HepG2 (cell line): ENCODE measurements around the gene PHRF1. TPM values are rescaled to one million over a fixed set of nuclear protein-coding genes. Genes with fewer than 3 reads are reported as not detected.

Source experiments
- CHD4 ChIP-seq: fragments of 200-600 bp; sonication (generic); IDR thresholded peaks from 2 replicates; pipeline ENCODE4 v1.7.0; 2017; ENCODE audit warnings: mild to moderate bottlenecking, low read length, borderline replicate concordance
- DNMT3B ChIP-seq: conservative IDR thresholded peaks from 2 replicates; pipeline ENCODE4 v1.6.1; 2016; ENCODE audit warnings: missing biosample characterization, control low read depth
- FOXA1 ChIP-seq, 2 experiments: fragments of 450-650 bp in 1 of 2; sonication (generic) in 1 of 2; formaldehyde crosslinking in 1 of 2; IDR thresholded peaks; 2 replicates each; pipeline versions ENCODE4 v1.4.0 to v1.6.1; 2016 to 2020; ENCODE audit warnings: missing genetic modification reagents in 1 of 2
- HDAC6 ChIP-seq: fragments of 200-600 bp; sonication (generic); IDR thresholded peaks from 2 replicates; pipeline ENCODE4 v1.7.0; 2017; ENCODE audit warnings: mild to moderate bottlenecking, antibody characterized with exemption, low read length, low read depth
- POGZ ChIP-seq: sonication (generic); formaldehyde crosslinking; IDR thresholded peaks from 2 replicates; pipeline ENCODE4 v1.4.0; 2020; ENCODE audit warnings: mild to moderate bottlenecking, missing genetic modification reagents
- POLR2AphosphoS5 ChIP-seq: IDR thresholded peaks from 2 replicates; pipeline ENCODE4 v1.6.1; 2012; ENCODE audit warnings: low read depth, low read length
- SMC3 ChIP-seq: IDR thresholded peaks from 2 replicates; pipeline ENCODE4 v1.6.1; 2011; ENCODE audit warnings: low read length, improper control_type of control experiment
- ZFP62 ChIP-seq: sonication (generic); formaldehyde crosslinking; IDR thresholded peaks from 2 replicates; pipeline ENCODE4 v1.4.0; 2020; ENCODE audit warnings: missing genetic modification reagents
- ZNF318 ChIP-seq: sonication (generic); formaldehyde crosslinking; IDR thresholded peaks from 2 replicates; pipeline ENCODE4 v1.4.0; 2020; ENCODE audit warnings: mild to moderate bottlenecking, missing genetic modification reagents
- ZNF567 ChIP-seq: sonication (generic); formaldehyde crosslinking; IDR thresholded peaks from 2 replicates; pipeline ENCODE4 v1.8.1; 2023; ENCODE audit warnings: mild to moderate bottlenecking, missing genetic modification reagents, borderline replicate concordance
- ZNF589 ChIP-seq: sonication (generic); formaldehyde crosslinking; conservative IDR thresholded peaks from 2 replicates; pipeline ENCODE4 v1.8.0; 2022; ENCODE audit warnings: mild to moderate bottlenecking, moderate library complexity, missing genetic modification reagents
- ZNF781 ChIP-seq: sonication (generic); formaldehyde crosslinking; IDR thresholded peaks from 2 replicates; pipeline ENCODE4 v1.5.1; 2020; ENCODE audit warnings: borderline replicate concordance, mild to moderate bottlenecking, missing genetic modification reagents; ENCODE audit errors: not compliant biosample characterization
- ZNF83 ChIP-seq: sonication (generic); formaldehyde crosslinking; IDR thresholded peaks from 2 replicates; pipeline ENCODE4 v1.4.0; 2020; ENCODE audit warnings: missing genetic modification reagents, mild to moderate bottlenecking, borderline replicate concordance
- polyA plus RNA-seq, 8 experiments: library from polyadenylated mRNA; depleted of rRNA in 3 of 8; stranded (reverse) in 7 of 8; unstranded in 1 of 8; fragments of >200 nt; fragmentation: Illumina TruSeq in 4 of 8; extraction: Trizol in 4 of 8; gene quantifications; 2 replicates each; pipeline versions ENCODE4 v1.2.1 to v1.2.3, GENCODE V29; 2011 to 2016; ENCODE audit warnings: low read depth in 4 of 8, missing spikeins in 1 of 8, mixed read lengths in 1 of 8; ENCODE audit not compliant: insufficient read depth in 1 of 8
- total RNA-seq, 5 experiments: library from RNA; depleted of rRNA; stranded (reverse); fragments of >200 nt; fragmentation: Illumina TruSeq; extraction: Trizol; gene quantifications; 2 replicates each; pipeline ENCODE4 v1.2.3, GENCODE V29; 2016; ENCODE audit warnings: low read depth in 1 of 5
- TF ChIP-seq, protein P1 (sequence below): sonication (generic); formaldehyde crosslinking; IDR thresholded peaks from 2 replicates; pipeline ENCODE4 v1.4.0; 2020; ENCODE audit warnings: mild to moderate bottlenecking, low read depth, missing genetic modification reagents

The PHRF1 gene
- total and polyA plus RNA-seq, 2 of the 13 experiments (the other 11 are each of a cell fraction or from before 2014, with no cell fraction given) = 8.2 to 16.7 TPM

DNA sequence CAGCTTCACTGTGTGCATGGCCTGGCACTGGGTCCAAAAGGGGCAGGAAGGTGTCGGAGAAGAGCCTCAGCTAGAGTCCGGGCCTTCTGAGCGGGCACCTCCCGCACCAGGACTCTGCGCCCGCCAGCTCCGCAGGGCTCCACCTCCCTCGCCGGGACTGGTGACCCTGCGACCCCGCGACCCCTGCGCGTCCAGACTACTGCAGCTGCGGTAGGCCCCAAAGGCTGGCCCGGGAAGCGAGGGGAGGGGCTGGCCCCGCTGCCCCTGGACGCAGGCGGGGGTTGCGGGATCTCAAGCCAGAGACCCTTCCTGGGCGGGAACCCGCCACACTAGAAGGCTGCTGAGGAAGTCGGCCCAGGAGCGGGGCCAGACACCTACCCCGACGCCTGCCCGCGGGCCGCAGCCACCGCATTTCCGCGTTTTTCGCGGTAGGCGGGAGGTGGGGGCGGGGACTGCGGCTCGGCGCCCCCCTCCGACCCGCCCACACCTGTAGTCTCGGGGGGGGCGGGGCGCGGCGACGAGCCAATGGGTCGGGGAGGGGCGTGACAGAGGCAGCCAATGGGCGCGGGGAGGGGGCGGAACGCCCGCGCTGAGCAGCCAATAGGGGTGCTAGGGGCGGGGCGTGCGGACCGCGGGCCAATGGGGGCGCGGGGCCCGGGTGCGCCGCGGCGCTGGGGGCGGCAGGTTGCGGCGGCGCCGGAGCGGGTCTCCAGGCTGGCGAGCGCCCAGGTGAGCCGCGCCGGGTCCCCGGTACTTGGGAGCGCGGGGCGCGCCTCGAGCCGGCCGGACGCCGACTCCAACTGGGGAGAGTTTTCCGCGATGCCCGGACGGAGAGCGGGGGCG lies 15.7 kb upstream of the PHRF1 start, which contains the start of the genes LMNTD2 and RASSF7 (continued):
- TF ChIP-seq, protein P1, sequence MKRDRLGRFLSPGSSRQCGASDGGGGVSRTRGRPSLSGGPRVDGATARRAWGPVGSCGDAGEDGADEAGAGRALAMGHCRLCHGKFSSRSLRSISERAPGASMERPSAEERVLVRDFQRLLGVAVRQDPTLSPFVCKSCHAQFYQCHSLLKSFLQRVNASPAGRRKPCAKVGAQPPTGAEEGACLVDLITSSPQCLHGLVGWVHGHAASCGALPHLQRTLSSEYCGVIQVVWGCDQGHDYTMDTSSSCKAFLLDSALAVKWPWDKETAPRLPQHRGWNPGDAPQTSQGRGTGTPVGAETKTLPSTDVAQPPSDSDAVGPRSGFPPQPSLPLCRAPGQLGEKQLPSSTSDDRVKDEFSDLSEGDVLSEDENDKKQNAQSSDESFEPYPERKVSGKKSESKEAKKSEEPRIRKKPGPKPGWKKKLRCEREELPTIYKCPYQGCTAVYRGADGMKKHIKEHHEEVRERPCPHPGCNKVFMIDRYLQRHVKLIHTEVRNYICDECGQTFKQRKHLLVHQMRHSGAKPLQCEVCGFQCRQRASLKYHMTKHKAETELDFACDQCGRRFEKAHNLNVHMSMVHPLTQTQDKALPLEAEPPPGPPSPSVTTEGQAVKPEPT (CRISPR knock-in tag) = 0 out of 2 replicates have a peak, but pooled peaks have one; percentile 21
- TF ChIP-seq SMC3 (no peak), ZNF589 (CRISPR knock-in tag) (no peak), ZNF318 (CRISPR knock-in tag) (no peak), ZNF781 (CRISPR knock-in tag) (no peak), ZNF83 (CRISPR knock-in tag) (no peak), FOXA1 (IDR thresholded peaks at IDR 0.05) (no peak), FOXA1 (CRISPR knock-in tag; IDR thresholded peaks at IDR 0.05) (no peak), ZNF567 (CRISPR knock-in tag) (no peak), POLR2AphosphoS5 (peak; percentile 32; the same call in 1 of the 2 replicates), CHD4 (no peak), ZFP62 (CRISPR knock-in tag) (no peak), HDAC6 (no peak), POGZ (CRISPR knock-in tag) (no peak; the same call in 1 of the 2 replicates), DNMT3B (no peak)
